HCT116 (cell line): Measurements from ENCODE around the gene GDAP1L1. TPM values are rescaled to one million over a fixed set of nuclear protein-coding genes. Genes with fewer than 3 reads are reported as not detected.
"Not testable (repeated sequence)": the region's sequence is repeated elsewhere in the genome, so short reads cannot be mapped to it uniquely, and the experiment has no call there.

Experiments used
- ATAC-seq: fragments of 200-7000 bp; cut with Tn5 transposase; 2 replicates; pipeline ENCODE4 v1.9.1; 2020; ENCODE audit warnings: mild to moderate bottlenecking, moderate library complexity
- BruUV-seq: library from RNA; stranded (reverse); fragments of 400-500 nt; replicated peaks from 2 replicates; lab custom pipeline; 2021; lab: Mats Ljungman, UMichigan
- CTCF ChIA-PET: fragments of 300-600 bp; sonication (Branson Sonifier 250); formaldehyde crosslinking; loops from one replicate; lab custom pipeline; 2021; ENCODE audit warnings: antibody characterized with exemption; lab: Charles Lee
- POLR2A ChIA-PET: fragments of 300-600, 350-600 bp; sonication (Branson Sonifier 250); formaldehyde crosslinking; loops from one replicate; lab custom pipeline; 2021; ENCODE audit warnings: antibody characterized with exemption; lab: Charles Lee
- RAD21 ChIA-PET, 2 experiments: fragments of 300-600 bp; sonication (Branson Sonifier 250); formaldehyde crosslinking; loops; one replicate each; lab custom pipeline; 2023; ENCODE audit warnings: low total read pairs in 2 of 2; ENCODE audit not compliant: uncharacterized antibody in 2 of 2, unreplicated experiment in 2 of 2, low non-redundant PET in 1 of 2; lab: Charles Lee
- DNase-seq: peaks from one replicate; pipeline ENCODE4 v3.0.0-alpha.2; 2010; ENCODE audit warnings: low read depth, low spot score
- H2AFZ ChIP-seq: fragments of 200-600 bp; shearing (Covaris generic), sonication (generic); 2 replicates; pipeline ENCODE4 v1.6.1; 2017; ENCODE audit warnings: low read depth, mixed run types, mixed read lengths, antibody characterized with exemption, low read length; ENCODE audit not compliant: poor library complexity, severe bottlenecking
- H3K27ac ChIP-seq: 2 replicates; pipeline ENCODE4 v1.5.1; 2012; ENCODE audit warnings: low read depth, low read length
- H3K27me3 ChIP-seq: fragments of 200-600 bp; sonication (generic); 2 replicates; pipeline ENCODE4 v1.6.1; 2016; ENCODE audit warnings: mixed run types, low read length, mixed read lengths; ENCODE audit not compliant: insufficient read depth
- H3K36me3 ChIP-seq, 2 experiments: fragments of 200-500 bp in 1 of 2; fragments of 200-600 bp in 1 of 2; sonication (Bioruptor generic) in 1 of 2; sonication (generic) in 1 of 2; 2 replicates each; pipeline versions ENCODE4 v1.5.1 to v1.6.1; 2014 to 2016; ENCODE audit warnings: low read length in 2 of 2, inconsistent platforms in 1 of 2, mixed read lengths in 1 of 2, mixed run types in 1 of 2; ENCODE audit not compliant: insufficient read depth in 2 of 2, control insufficient read depth in 1 of 2
- H3K4me1 ChIP-seq, 2 experiments: fragments of 200-600 bp in 1 of 2; sonication (generic) in 1 of 2; 2 replicates each; pipeline versions ENCODE4 v1.5.1 to v1.6.1; 2012 to 2017; ENCODE audit warnings: low read length in 2 of 2, inconsistent platforms in 1 of 2, mild to moderate bottlenecking in 1 of 2, mixed read lengths in 1 of 2, mixed run types in 1 of 2, moderate library complexity in 1 of 2; ENCODE audit not compliant: insufficient read depth in 2 of 2, control insufficient read depth in 1 of 2
- H3K4me2 ChIP-seq: fragments of 200-600 bp; sonication (generic); 2 replicates; pipeline ENCODE4 v1.6.1; 2017; ENCODE audit warnings: mixed run types, low read length, mixed read lengths
- H3K4me3 ChIP-seq, 2 experiments: fragments of 200-600 bp in 1 of 2; sonication (generic) in 1 of 2; replicated peaks in 1 of 2; 2 replicates each; pipeline ENCODE4 v1.5.1; 2011 to 2016; ENCODE audit warnings: low read length in 2 of 2, control low read depth in 1 of 2, low read depth in 1 of 2, mild to moderate bottlenecking in 1 of 2, mixed read lengths in 1 of 2, mixed run types in 1 of 2
- H3K79me2 ChIP-seq: fragments of 200-600 bp; sonication (generic); 2 replicates; pipeline ENCODE4 v1.6.1; 2017; ENCODE audit warnings: mild to moderate bottlenecking, mixed run types, low read length, moderate library complexity, mixed read lengths; ENCODE audit not compliant: insufficient read depth
- H3K9ac ChIP-seq: fragments of 200-600 bp; sonication (generic); 2 replicates; pipeline ENCODE4 v1.6.1; 2016; ENCODE audit warnings: low read length, mixed read lengths
- H3K9me2 ChIP-seq: fragments of 200-600 bp; sonication (generic), shearing (Covaris generic); 2 replicates; pipeline ENCODE4 v1.6.1; 2017; ENCODE audit warnings: mixed run types, mild to moderate bottlenecking, moderate library complexity; ENCODE audit not compliant: insufficient read depth
- H3K9me3 ChIP-seq, 2 experiments: fragments of 200-500 bp in 1 of 2; fragments of 200-600 bp in 1 of 2; sonication (Bioruptor generic) in 1 of 2; sonication (generic) in 1 of 2; 2 replicates each; pipeline ENCODE4 v1.6.1; 2014 to 2017; ENCODE audit warnings: low read length in 2 of 2, mixed read lengths in 2 of 2, inconsistent platforms in 1 of 2, low read depth in 1 of 2, mild to moderate bottlenecking in 1 of 2, mixed run types in 1 of 2, moderate library complexity in 1 of 2; ENCODE audit not compliant: control insufficient read depth in 1 of 2, insufficient read depth in 1 of 2
- H4K20me1 ChIP-seq: fragments of 200-600 bp; sonication (generic), shearing (Covaris generic); 2 replicates; pipeline ENCODE4 v1.6.1; 2017; ENCODE audit warnings: mixed run types, mild to moderate bottlenecking, moderate library complexity; ENCODE audit not compliant: insufficient read depth
- ELF1 ChIP-seq: IDR thresholded peaks from 2 replicates; pipeline ENCODE4 v1.6.1; 2012; ENCODE audit warnings: low read depth, borderline replicate concordance
- EZH2 ChIP-seq: fragments of 200-600 bp; sonication (generic); IDR thresholded peaks from 2 replicates; pipeline ENCODE4 v1.6.1; 2017; ENCODE audit warnings: antibody characterized with exemption, mixed run types
- JUND ChIP-seq: IDR thresholded peaks from 2 replicates; pipeline ENCODE4 v1.6.1; 2012
- YY1 ChIP-seq: IDR thresholded peaks from 2 replicates; pipeline ENCODE4 v1.6.1; 2011; ENCODE audit warnings: low read length, low read depth, moderate library complexity, mild to moderate bottlenecking; ENCODE audit not compliant: insufficient replicate concordance; ENCODE audit errors: extremely low read depth
- ZFX ChIP-seq: fragments of 450-650 bp; IDR thresholded peaks from 2 replicates; pipeline ENCODE4 v1.6.1; 2017
- ZNF274 ChIP-seq: fragments of 200-500 bp; sonication (Bioruptor generic); IDR thresholded peaks from 2 replicates; pipeline ENCODE4 v1.6.1; 2014; ENCODE audit warnings: mild to moderate bottlenecking, low read depth, low read length, inconsistent platforms
- intact Hi-C: fragments of 100-400 bp; cut with micrococcal nuclease; formaldehyde crosslinking; loops from 2 replicates; pipeline ENCODE4 v1.10.0; 2022
- total RNA-seq: library from RNA; stranded (reverse); gene quantifications from one replicate; pipeline ENCODE4 v1.2.1, GENCODE V29; 2021; ENCODE audit not compliant: unreplicated experiment
- TF ChIP-seq, protein P1 (sequence below), 3 experiments: fragments of 200-600 bp in 1 of 3; sonication (generic) in 1 of 3; IDR thresholded peaks in 2 of 3; conservative IDR thresholded peaks in 1 of 3; 2 replicates each; pipeline ENCODE4 v1.5.1; 2012 to 2017; ENCODE audit warnings: low read depth in 2 of 3, low read length in 2 of 3, antibody characterized with exemption in 1 of 3, borderline replicate concordance in 1 of 3, control low read depth in 1 of 3, mild to moderate bottlenecking in 1 of 3, mixed read lengths in 1 of 3, mixed run types in 1 of 3, moderate library complexity in 1 of 3; ENCODE audit not compliant: insufficient read depth in 1 of 3
- TF ChIP-seq, protein P2 (sequence below): IDR thresholded peaks from 2 replicates; pipeline ENCODE4 v1.6.1; 2012

The GDAP1L1 gene
- total RNA-seq, 1 experiment from 2014 or later = not detected

DNA sequence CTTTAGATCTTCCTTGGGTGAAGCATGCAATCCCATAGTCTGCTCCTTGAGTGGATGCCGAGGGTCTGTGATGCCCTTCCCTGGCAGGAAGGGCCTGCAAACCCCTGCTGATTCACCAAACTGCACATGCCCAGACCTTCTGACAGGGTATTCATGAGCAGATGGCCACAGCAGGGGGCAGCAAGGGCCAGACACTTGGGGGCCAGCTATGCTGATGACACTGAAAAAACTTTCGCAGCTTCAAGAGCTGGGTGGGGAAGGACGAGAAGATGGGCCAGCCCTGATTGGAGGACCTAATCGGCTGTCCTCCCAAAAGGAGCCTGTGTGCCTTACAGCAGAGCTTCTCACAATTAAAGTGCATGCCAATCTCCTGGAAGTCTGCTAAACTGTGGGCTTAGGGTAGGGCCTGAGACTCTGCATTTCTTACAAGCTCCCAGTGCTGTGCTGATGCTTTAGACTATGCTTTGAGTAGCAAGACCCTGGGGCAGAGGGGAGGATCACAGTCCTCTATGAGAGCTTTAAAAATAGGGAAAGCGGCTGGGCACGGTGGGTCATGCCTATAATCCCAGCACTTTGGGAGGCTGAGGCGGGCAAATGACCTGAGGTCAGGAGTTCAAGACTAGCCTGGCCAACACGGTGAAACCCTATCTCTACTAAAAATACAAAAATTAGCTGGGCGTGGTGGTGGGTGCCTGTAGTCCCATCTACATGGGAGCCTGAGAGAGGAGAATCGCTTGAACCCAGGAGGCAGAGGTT lies 15.2 kb upstream of the GDAP1L1 start:
- peak; percentile 20; the same call in 1 of the 2 replicates for ATAC-seq
- POLR2A ChIA-PET = interaction anchor here (0.6 kb wide), 1 partner anchor 231 kb away, joined by 3 read pairs; no protein-coding TSS in a partner anchor
- TF ChIP-seq ZNF274 (no peak), ELF1 (no peak), JUND (no peak), YY1 (no peak), ZFX (no peak), EZH2 (no peak)
- TF ChIP-seq, protein P1, sequence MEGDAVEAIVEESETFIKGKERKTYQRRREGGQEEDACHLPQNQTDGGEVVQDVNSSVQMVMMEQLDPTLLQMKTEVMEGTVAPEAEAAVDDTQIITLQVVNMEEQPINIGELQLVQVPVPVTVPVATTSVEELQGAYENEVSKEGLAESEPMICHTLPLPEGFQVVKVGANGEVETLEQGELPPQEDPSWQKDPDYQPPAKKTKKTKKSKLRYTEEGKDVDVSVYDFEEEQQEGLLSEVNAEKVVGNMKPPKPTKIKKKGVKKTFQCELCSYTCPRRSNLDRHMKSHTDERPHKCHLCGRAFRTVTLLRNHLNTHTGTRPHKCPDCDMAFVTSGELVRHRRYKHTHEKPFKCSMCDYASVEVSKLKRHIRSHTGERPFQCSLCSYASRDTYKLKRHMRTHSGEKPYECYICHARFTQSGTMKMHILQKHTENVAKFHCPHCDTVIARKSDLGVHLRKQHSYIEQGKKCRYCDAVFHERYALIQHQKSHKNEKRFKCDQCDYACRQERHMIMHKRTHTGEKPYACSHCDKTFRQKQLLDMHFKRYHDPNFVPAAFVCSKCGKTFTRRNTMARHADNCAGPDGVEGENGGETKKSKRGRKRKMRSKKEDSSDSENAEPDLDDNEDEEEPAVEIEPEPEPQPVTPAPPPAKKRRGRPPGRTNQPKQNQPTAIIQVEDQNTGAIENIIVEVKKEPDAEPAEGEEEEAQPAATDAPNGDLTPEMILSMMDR (IDR thresholded peaks at IDR 0.05 in 2 of 3, conservative IDR thresholded peaks at IDR 0.05 in 1 of 3; ENCODE audit: borderline replicate concordance in 1 of 3, insufficient read depth in 1 of 3, low read depth in 2 of 3, low read length in 2 of 3) = no peak
- TF ChIP-seq, protein P2, sequence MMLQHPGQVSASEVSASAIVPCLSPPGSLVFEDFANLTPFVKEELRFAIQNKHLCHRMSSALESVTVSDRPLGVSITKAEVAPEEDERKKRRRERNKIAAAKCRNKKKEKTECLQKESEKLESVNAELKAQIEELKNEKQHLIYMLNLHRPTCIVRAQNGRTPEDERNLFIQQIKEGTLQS = no peak
- TF ChIP-seq, all 23 proteins: peak for 0
- Histone ChIP-seq H3K9me2 (no peaks in the 10 kb centered on the region), H4K20me1 (no peaks in the 10 kb centered on the region), H3K27ac (no peak overlapping the region), H3K27me3 (no peaks in the 10 kb centered on the region), H3K4me3 (no peak overlapping the region), H2AFZ (no peak overlapping the region), H3K4me1 (peaks cover 14 to 21% of the 10 kb centered on the region in 2 experiments), H3K9me3 (no peaks in the 10 kb centered on the region), H3K4me2 (no peak overlapping the region), H3K9ac (no peak overlapping the region), H3K36me3 (no peaks in the 10 kb centered on the region), H3K79me2 (no peaks in the 10 kb centered on the region)
- intact Hi-C loops = no loop called here
- no TSS peak for BruUV-seq
- no peak for DNase-seq
- CTCF ChIA-PET = interaction anchor here (1.4 kb wide), 1 partner anchor 15 kb away, joined by 5 read pairs; no protein-coding TSS in a partner anchor
- RAD21 ChIA-PET = no interaction called here

DNA sequence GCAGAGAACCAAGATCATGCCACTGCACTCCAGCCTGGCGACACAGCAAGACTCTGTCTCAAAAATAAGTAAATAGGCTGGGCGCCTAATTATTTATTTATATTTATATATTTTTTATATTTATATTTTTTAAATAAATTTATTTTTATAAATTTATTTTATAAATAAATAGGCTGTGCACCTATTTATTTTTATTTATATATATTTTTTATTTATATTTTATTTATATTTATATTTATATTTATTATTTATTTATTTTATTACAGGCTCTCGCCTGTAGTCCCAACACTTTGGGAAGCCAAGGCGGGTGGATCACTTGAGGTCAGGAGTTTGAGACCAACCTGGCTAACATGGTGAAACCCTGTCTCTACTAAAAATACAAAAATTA lies 14.6 kb upstream of the GDAP1L1 start:
- H3K9me3 ChIP-seq, intact Hi-C loops, H3K79me2 ChIP-seq, ATAC-seq, H4K20me1 ChIP-seq, H3K9ac ChIP-seq, RAD21 ChIA-PET, DNase-seq, CTCF ChIA-PET, H3K4me2 ChIP-seq, H2AFZ ChIP-seq, H3K36me3 ChIP-seq, H3K4me3 ChIP-seq, H3K9me2 ChIP-seq, BruUV-seq, H3K27ac ChIP-seq, H3K27me3 ChIP-seq: not testable (repeated sequence)
- POLR2A ChIA-PET = interaction anchor here (0.6 kb wide), 1 partner anchor 230 kb away, joined by 3 read pairs; no protein-coding TSS in a partner anchor
- peaks cover 14 to 21% of the 10 kb centered on the region in 2 experiments for H3K4me1 ChIP-seq
